ENCODE results near the gene VAV2.

Gene VAV2

GRCh38 chr9:133773889-133774655, 218.1 kb downstream of the VAV2 start:
- TF ChIP-seq CTCF (IDR thresholded peaks at IDR 0.05; ENCODE audit: insufficient read depth, low read depth, low read length, missing control alignments): no peak
- no peak overlapping the region for H3K4me3 ChIP-seq (ENCODE audit: low read length)
- DNase-seq (ENCODE audit: low read depth): no peak

GRCh38 chr9:133772581-133772980, 219.5 kb downstream of the VAV2 start:
- H3K4me3 ChIP-seq (ENCODE audit: low read length): no peak overlapping the region
- no peak for TF ChIP-seq CTCF (IDR thresholded peaks at IDR 0.05; ENCODE audit: insufficient read depth, low read depth, low read length, missing control alignments)
- DNase-seq (ENCODE audit: low read depth): no peak

- TF ChIP-seq CTCF (IDR thresholded peaks at IDR 0.05; ENCODE audit: insufficient read depth, low read depth, low read length, missing control alignments): no peak
- DNase-seq (ENCODE audit: low read depth): no peak
- no peak overlapping the region for H3K4me3 ChIP-seq (ENCODE audit: low read length)
These were observed 220.3 kb downstream of the VAV2 start for GRCh38 chr9:133771486-133772482.

- H3K4me3 ChIP-seq (ENCODE audit: low read length): no peak overlapping the region
- no peak for DNase-seq (ENCODE audit: low read depth)
- no peak for TF ChIP-seq CTCF (IDR thresholded peaks at IDR 0.05; ENCODE audit: insufficient read depth, low read depth, low read length, missing control alignments)
These were observed 221.9 kb downstream of the VAV2 start for GRCh38 chr9:133770076-133770777.

- no peak for TF ChIP-seq CTCF (IDR thresholded peaks at IDR 0.05; ENCODE audit: insufficient read depth, low read depth, low read length, missing control alignments)
- DNase-seq (ENCODE audit: low read depth): no peak
- H3K4me3 ChIP-seq (ENCODE audit: low read length): no peak overlapping the region
These were observed 222.5 kb downstream of the VAV2 start for GRCh38 chr9:133769511-133770075.

GRCh38 chr9:133768859-133769510, 223.1 kb downstream of the VAV2 start:
- no peak for TF ChIP-seq CTCF (IDR thresholded peaks at IDR 0.05; ENCODE audit: insufficient read depth, low read depth, low read length, missing control alignments)
- no peak for DNase-seq (ENCODE audit: low read depth)
- H3K4me3 ChIP-seq (ENCODE audit: low read length): no peak overlapping the region
